Measurements from ENCODE around the gene ARHGAP40. TPM values are rescaled to one million over a fixed set of nuclear protein-coding genes. Genes with fewer than 3 reads are reported as not detected.

ARHGAP40 gene
- total and polyA plus RNA-seq, 2 of the 13 experiments (the other 11 are each of a cell fraction or from before 2014, with no cell fraction given) = 0.75 to 2.1 TPM

GRCh38 chr20:38599410-38599882 is 2.2 kb upstream of the ARHGAP40 start (continued):
- TF ChIP-seq TCF12 (IDR thresholded peaks at IDR 0.05) = no peak
- no peak for TF ChIP-seq TCF12 (CRISPR knock-in tag; IDR thresholded peaks at IDR 0.05)
- TF ChIP-seq MZF1 (CRISPR knock-in tag; IDR thresholded peaks at IDR 0.05; ENCODE audit: borderline replicate concordance) = no peak
- TF ChIP-seq SP4 (CRISPR knock-in tag; IDR thresholded peaks at IDR 0.05) = no peak
- 0 out of 2 replicates have a peak, but pooled peaks have one; percentile 32 for TF ChIP-seq ELF1 (CRISPR knock-in tag; IDR thresholded peaks at IDR 0.05)
- no peak for TF ChIP-seq ELF4 (CRISPR knock-in tag; IDR thresholded peaks at IDR 0.05; ENCODE audit: borderline replicate concordance)
- no peak for TF ChIP-seq STAG1 (CRISPR knock-in tag; IDR thresholded peaks at IDR 0.05)
- TF ChIP-seq MED1 (CRISPR knock-in tag; IDR thresholded peaks at IDR 0.05) = no peak
- 0 out of 2 replicates have a peak, but pooled peaks have one; percentile 20 for TF ChIP-seq BCL6 (CRISPR knock-in tag; IDR thresholded peaks at IDR 0.05)
- peak; percentile 52; the same call in 1 of the 2 replicates for TF ChIP-seq SPEN (CRISPR knock-in tag; IDR thresholded peaks at IDR 0.05; ENCODE audit: low read depth)
- 0 out of 2 replicates have a peak, but pooled peaks have one; percentile 45 for TF ChIP-seq ZNF292 (CRISPR knock-in tag; IDR thresholded peaks at IDR 0.05; ENCODE audit: borderline replicate concordance, low read depth)
- TF ChIP-seq REPIN1 (CRISPR knock-in tag; IDR thresholded peaks at IDR 0.05; ENCODE audit: borderline replicate concordance, low read depth) = 0 out of 2 replicates have a peak, but pooled peaks have one; percentile 24
- TF ChIP-seq ZNF251 (CRISPR knock-in tag; IDR thresholded peaks at IDR 0.05) = no peak
- peak; percentile 42; the same call in 1 of the 2 replicates for TF ChIP-seq RARA (CRISPR knock-in tag; IDR thresholded peaks at IDR 0.05)
- no peak for TF ChIP-seq E2F1 (CRISPR knock-in tag; IDR thresholded peaks at IDR 0.05)
- TF ChIP-seq ZBTB7B (CRISPR knock-in tag; IDR thresholded peaks at IDR 0.05) = no peak
- no peak for TF ChIP-seq HNRNPK (IDR thresholded peaks at IDR 0.05; ENCODE audit: low read depth, low read length, poor library complexity, severe bottlenecking)
- TF ChIP-seq ASH2L (IDR thresholded peaks at IDR 0.05; ENCODE audit: insufficient read length, low read depth, low read length) = no peak
- peak; percentile 55; the same call in 1 of the 2 replicates for TF ChIP-seq ZNF615 (CRISPR knock-in tag; IDR thresholded peaks at IDR 0.05; ENCODE audit: borderline replicate concordance)
- TF ChIP-seq HDAC2 (CRISPR knock-in tag; IDR thresholded peaks at IDR 0.05) = peak; percentile 42; the same call in 1 of the 2 replicates
- no peak for TF ChIP-seq RFX5 (IDR thresholded peaks at IDR 0.05; ENCODE audit: low read depth, low read length)
- no peak for TF ChIP-seq GZF1 (CRISPR knock-in tag; IDR thresholded peaks at IDR 0.05)
- no peak for TF ChIP-seq ZNF83 (CRISPR knock-in tag; IDR thresholded peaks at IDR 0.05; ENCODE audit: borderline replicate concordance)
- peak; percentile 46; the same call in 1 of the 2 replicates for TF ChIP-seq PHF21A (CRISPR knock-in tag; IDR thresholded peaks at IDR 0.05)
- no peak for TF ChIP-seq MEIS1 (CRISPR knock-in tag; IDR thresholded peaks at IDR 0.05; ENCODE audit: borderline replicate concordance)
- TF ChIP-seq SIX4 (CRISPR knock-in tag; IDR thresholded peaks at IDR 0.05) = no peak
- peak; percentile 67; the same call in 1 of the 2 replicates for TF ChIP-seq ZNF253 (CRISPR knock-in tag; IDR thresholded peaks at IDR 0.05; ENCODE audit: borderline replicate concordance)
- no peak for TF ChIP-seq ZNF564 (CRISPR knock-in tag; IDR thresholded peaks at IDR 0.05)
- TF ChIP-seq SRSF9 (IDR thresholded peaks at IDR 0.05; ENCODE audit: borderline replicate concordance, insufficient read depth, low read depth, low read length, poor library complexity, severe bottlenecking) = no peak
- TF ChIP-seq SETDB1 (CRISPR knock-in tag; IDR thresholded peaks at IDR 0.05; ENCODE audit: borderline replicate concordance) = no peak
- peak; percentile 49; the same call in 1 of the 2 replicates for TF ChIP-seq ZC3H4 (CRISPR knock-in tag; IDR thresholded peaks at IDR 0.05; ENCODE audit: borderline replicate concordance)
- TF ChIP-seq ARNT (IDR thresholded peaks at IDR 0.05) = no peak
- TF ChIP-seq NFIC (IDR thresholded peaks at IDR 0.05; ENCODE audit: low read length) = no peak
- no peak for TF ChIP-seq ZNF430 (CRISPR knock-in tag; IDR thresholded peaks at IDR 0.05)
